ENCODE data around the gene STPG1. TPM values are rescaled to one million over a fixed set of nuclear protein-coding genes. Genes with fewer than 3 reads are reported as not detected.

The STPG1 gene
- total and polyA plus RNA-seq, 2 donors (not counting 3 experiments of a cell fraction or from before 2014, with no cell fraction given) = 6.3 to 10.2 TPM

DNA sequence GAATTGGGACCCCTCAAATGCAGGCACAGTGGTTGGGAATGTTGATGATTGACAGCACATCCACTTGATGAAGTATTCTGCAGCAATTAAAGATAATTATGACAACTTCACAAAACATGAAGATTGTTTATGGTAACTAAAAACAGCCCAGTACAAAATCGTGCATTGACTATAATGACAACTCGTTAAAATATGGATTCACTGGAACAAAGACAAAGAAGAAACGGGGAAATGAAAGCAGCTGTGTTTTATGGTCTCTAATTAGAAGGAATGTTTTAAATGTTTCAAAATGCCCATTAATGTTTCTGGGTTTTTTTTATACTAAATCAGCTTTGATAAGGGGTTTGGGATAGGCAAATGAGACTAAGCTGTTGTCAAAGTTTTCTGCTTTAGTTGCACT, 38.2 kb upstream of the STPG1 start:
- intact Hi-C loops (cut with micrococcal nuclease) = no loop called here
- dilution Hi-C loops (cut with MboI; ENCODE audit: extremely low pct_ligation_motif_present, low sequenced_read_pairs) = no loop called here
- Histone ChIP-seq H3K4me1 (ENCODE audit: control insufficient read depth, extremely low read depth, insufficient read depth, low read length) (no peaks in the 10 kb centered on the region), H2AFZ (ENCODE audit: low read depth, low read length) (no peak overlapping the region), H3K79me2 (ENCODE audit: control insufficient read depth, insufficient read depth, low read length) (no peaks in the 10 kb centered on the region), H3K9me3 (replicated peaks; ENCODE audit: control insufficient read depth, insufficient read depth, low read length) (no peaks in the 10 kb centered on the region), H3K36me3 (ENCODE audit: control insufficient read depth in 2 of 2, extremely low read depth in 1 of 2, insufficient read depth in 2 of 2, low read length in 2 of 2) (peaks cover 0 to 5% of the 10 kb centered on the region in 2 experiments), H3K9me1 (replicated peaks; ENCODE audit: control insufficient read depth, extremely low read depth, insufficient read depth, low read length) (no peaks in the 10 kb centered on the region), H4K20me1 (replicated peaks; ENCODE audit: control insufficient read depth, extremely low read depth, insufficient read depth, low read length) (no peaks in the 10 kb centered on the region), H3K4me2 (ENCODE audit: insufficient read depth, low read length) (no peak overlapping the region), H3K4me3 (replicated peaks in 1 of 3; ENCODE audit: insufficient read depth in 1 of 3, low read depth in 1 of 3, low read length in 3 of 3) (no peak overlapping the region), H3K27me3 (ENCODE audit: control insufficient read depth in 2 of 2, insufficient read depth in 2 of 2, low read length in 2 of 2) (no peaks in the 10 kb centered on the region), H3K27ac (ENCODE audit: insufficient read depth, low read depth, low read length) (no peak overlapping the region), H3K9ac (replicated peaks; ENCODE audit: extremely low read depth, insufficient read depth, low read length) (no peak overlapping the region)
- ChIA-PET POLR2A (no interaction called here), CTCF (no interaction called here)
- TF ChIP-seq EZH2 (IDR thresholded peaks at IDR 0.05; ENCODE audit: borderline replicate concordance, low read depth, low read length, severe bottlenecking) (no peak), MYC (IDR thresholded peaks at IDR 0.05; ENCODE audit: low read depth, low read length) (no peak)
- FAIRE-seq (no peak), DNase-seq (ENCODE audit: low read depth, low spot score) (no peak)
- no TSS peak for BruUV-seq (replicated peaks)

- CTCF ChIA-PET = no interaction called here
- Histone ChIP-seq H3K9me1 (replicated peaks; ENCODE audit: control insufficient read depth, extremely low read depth, insufficient read depth, low read length) (no peaks in the 10 kb centered on the region), H3K79me2 (ENCODE audit: control insufficient read depth, insufficient read depth, low read length) (no peaks in the 10 kb centered on the region), H3K9ac (replicated peaks; ENCODE audit: extremely low read depth, insufficient read depth, low read length) (no peak overlapping the region), H3K4me1 (ENCODE audit: control insufficient read depth, extremely low read depth, insufficient read depth, low read length) (no peaks in the 10 kb centered on the region), H3K4me3 (replicated peaks in 1 of 3; ENCODE audit: insufficient read depth in 1 of 3, low read depth in 1 of 3, low read length in 3 of 3) (no peak overlapping the region), H3K9me3 (replicated peaks; ENCODE audit: control insufficient read depth, insufficient read depth, low read length) (no peaks in the 10 kb centered on the region), H3K27me3 (ENCODE audit: control insufficient read depth in 2 of 2, insufficient read depth in 2 of 2, low read length in 2 of 2) (no peaks in the 10 kb centered on the region), H2AFZ (ENCODE audit: low read depth, low read length) (no peak overlapping the region), H3K4me2 (ENCODE audit: insufficient read depth, low read length) (no peak overlapping the region), H3K36me3 (ENCODE audit: control insufficient read depth in 2 of 2, extremely low read depth in 1 of 2, insufficient read depth in 2 of 2, low read length in 2 of 2) (peaks cover 0 to 5% of the 10 kb centered on the region in 2 experiments), H4K20me1 (replicated peaks; ENCODE audit: control insufficient read depth, extremely low read depth, insufficient read depth, low read length) (no peaks in the 10 kb centered on the region), H3K27ac (ENCODE audit: insufficient read depth, low read depth, low read length) (no peak overlapping the region)
- FAIRE-seq = no peak
- POLR2A ChIA-PET = no interaction called here
- dilution Hi-C loops (cut with MboI; ENCODE audit: extremely low pct_ligation_motif_present, low sequenced_read_pairs) (no loop called here), intact Hi-C loops (cut with micrococcal nuclease) (no loop called here)
- TF ChIP-seq, protein P1, sequence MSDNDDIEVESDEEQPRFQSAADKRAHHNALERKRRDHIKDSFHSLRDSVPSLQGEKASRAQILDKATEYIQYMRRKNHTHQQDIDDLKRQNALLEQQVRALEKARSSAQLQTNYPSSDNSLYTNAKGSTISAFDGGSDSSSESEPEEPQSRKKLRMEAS (IDR thresholded peaks at IDR 0.05; ENCODE audit: insufficient read depth, insufficient read length) = no peak
- no peak for TF ChIP-seq GATA2 (IDR thresholded peaks at IDR 0.05; ENCODE audit: insufficient read depth, insufficient read length, low read depth, low read length)
- TF ChIP-seq EZH2 (IDR thresholded peaks at IDR 0.05; ENCODE audit: borderline replicate concordance, low read depth, low read length, severe bottlenecking) = no peak
- TF ChIP-seq FOS (IDR thresholded peaks at IDR 0.05; ENCODE audit: borderline replicate concordance, insufficient read depth, low read length) = no peak
- no peak for TF ChIP-seq MYC (IDR thresholded peaks at IDR 0.05; ENCODE audit: low read depth, low read length)
- TF ChIP-seq, protein P2, sequence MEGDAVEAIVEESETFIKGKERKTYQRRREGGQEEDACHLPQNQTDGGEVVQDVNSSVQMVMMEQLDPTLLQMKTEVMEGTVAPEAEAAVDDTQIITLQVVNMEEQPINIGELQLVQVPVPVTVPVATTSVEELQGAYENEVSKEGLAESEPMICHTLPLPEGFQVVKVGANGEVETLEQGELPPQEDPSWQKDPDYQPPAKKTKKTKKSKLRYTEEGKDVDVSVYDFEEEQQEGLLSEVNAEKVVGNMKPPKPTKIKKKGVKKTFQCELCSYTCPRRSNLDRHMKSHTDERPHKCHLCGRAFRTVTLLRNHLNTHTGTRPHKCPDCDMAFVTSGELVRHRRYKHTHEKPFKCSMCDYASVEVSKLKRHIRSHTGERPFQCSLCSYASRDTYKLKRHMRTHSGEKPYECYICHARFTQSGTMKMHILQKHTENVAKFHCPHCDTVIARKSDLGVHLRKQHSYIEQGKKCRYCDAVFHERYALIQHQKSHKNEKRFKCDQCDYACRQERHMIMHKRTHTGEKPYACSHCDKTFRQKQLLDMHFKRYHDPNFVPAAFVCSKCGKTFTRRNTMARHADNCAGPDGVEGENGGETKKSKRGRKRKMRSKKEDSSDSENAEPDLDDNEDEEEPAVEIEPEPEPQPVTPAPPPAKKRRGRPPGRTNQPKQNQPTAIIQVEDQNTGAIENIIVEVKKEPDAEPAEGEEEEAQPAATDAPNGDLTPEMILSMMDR (IDR thresholded peaks at IDR 0.05; ENCODE audit: extremely low read depth in 1 of 2, insufficient read depth in 1 of 2, low read depth in 1 of 2, low read length in 2 of 2) = no peak
- no peak for TF ChIP-seq POLR2AphosphoS5 (IDR thresholded peaks at IDR 0.05; ENCODE audit: insufficient read depth, low read depth, low read length)
- TF ChIP-seq POLR2A (IDR thresholded peaks at IDR 0.05; ENCODE audit: low read depth, low read length) = no peak
- no peak for DNase-seq (ENCODE audit: low read depth, low spot score)
- no TSS peak for BruUV-seq (replicated peaks)
Measured at GRCh38 chr1:24450857-24451397, 37.3 kb upstream of the STPG1 start.

Measured in endothelial cell of umbilical vein (primary cell).